HEK293 (cell line): ENCODE results near the gene PER1.

ENCODE experiments used
- BCL6B ChIP-seq: fragments of 450-650 bp; formaldehyde crosslinking; IDR thresholded peaks from 2 replicates; pipeline ENCODE4 v1.5.1; 2017; ENCODE audit warnings: missing biosample characterization, missing genetic modification characterization
- KLF1 ChIP-seq: fragments of 450-650 bp; formaldehyde crosslinking; IDR thresholded peaks from 2 replicates; pipeline ENCODE4 v1.5.1; 2016; ENCODE audit warnings: missing biosample characterization, missing genetic modification characterization
- KLF16 ChIP-seq: fragments of 450-650 bp; formaldehyde crosslinking; IDR thresholded peaks from 2 replicates; pipeline ENCODE4 v1.5.1; 2017; ENCODE audit warnings: missing biosample characterization, missing genetic modification characterization
- KLF9 ChIP-seq: fragments of 450-650 bp; formaldehyde crosslinking; IDR thresholded peaks from 2 replicates; pipeline ENCODE4 v1.5.1; 2016; ENCODE audit warnings: missing biosample characterization, missing genetic modification characterization, low read depth
- PRDM2 ChIP-seq: fragments of 450-650 bp; formaldehyde crosslinking; IDR thresholded peaks from 2 replicates; pipeline ENCODE4 v1.5.1; 2016; ENCODE audit warnings: missing biosample characterization, missing genetic modification characterization, borderline replicate concordance
- SALL2 ChIP-seq: fragments of 450-650 bp; formaldehyde crosslinking; IDR thresholded peaks from 2 replicates; pipeline ENCODE4 v1.5.0; 2017; ENCODE audit warnings: missing biosample characterization, mild to moderate bottlenecking, missing genetic modification characterization, borderline replicate concordance
- SP2 ChIP-seq: fragments of 450-650 bp; formaldehyde crosslinking; IDR thresholded peaks from 2 replicates; pipeline ENCODE4 v1.5.1; 2016; ENCODE audit warnings: missing biosample characterization, missing genetic modification characterization
- TRIM28 ChIP-seq: IDR thresholded peaks from 2 replicates; pipeline ENCODE4 v1.6.1; 2011; ENCODE audit warnings: low read length, control low read depth, borderline replicate concordance
- ZBTB26 ChIP-seq: fragments of 450-650 bp; formaldehyde crosslinking; optimal IDR thresholded peaks from 2 replicates; pipeline ENCODE3; 2016; ENCODE audit warnings: missing biosample characterization, mild to moderate bottlenecking, missing genetic modification characterization
- ZNF174 ChIP-seq: fragments of 450-650 bp; formaldehyde crosslinking; IDR thresholded peaks from 2 replicates; pipeline ENCODE4 v1.5.0; 2017; ENCODE audit warnings: missing biosample characterization, mild to moderate bottlenecking, missing genetic modification characterization
- ZNF280C ChIP-seq: fragments of 450-650 bp; formaldehyde crosslinking; IDR thresholded peaks from 2 replicates; pipeline ENCODE4 v1.5.1; 2016; ENCODE audit warnings: missing biosample characterization, missing genetic modification characterization
- ZNF423 ChIP-seq: fragments of 450-650 bp; formaldehyde crosslinking; IDR thresholded peaks from 2 replicates; pipeline ENCODE4 v1.5.1; 2016; ENCODE audit warnings: missing biosample characterization, missing genetic modification characterization
- ZNF530 ChIP-seq: fragments of 450-650 bp; formaldehyde crosslinking; IDR thresholded peaks from 2 replicates; pipeline ENCODE4 v1.5.1; 2016; ENCODE audit warnings: low read depth, missing biosample characterization, missing genetic modification characterization
- ZNF664 ChIP-seq: fragments of 450-650 bp; formaldehyde crosslinking; IDR thresholded peaks from 2 replicates; pipeline ENCODE4 v1.5.1; 2016; ENCODE audit warnings: missing biosample characterization, missing genetic modification characterization
- ZNF837 ChIP-seq: fragments of 450-650 bp; formaldehyde crosslinking; IDR thresholded peaks from 2 replicates; pipeline ENCODE4 v1.5.1; 2016; ENCODE audit warnings: missing biosample characterization, missing genetic modification characterization
- TF ChIP-seq, protein P1 (sequence below): fragments of 450-650 bp; formaldehyde crosslinking; conservative IDR thresholded peaks from 2 replicates; pipeline ENCODE4 v1.5.1; 2016; ENCODE audit warnings: low read depth, missing biosample characterization, missing genetic modification characterization
- TF ChIP-seq, protein P2 (sequence below): fragments of 450-650 bp; IDR thresholded peaks from 2 replicates; pipeline ENCODE4 v1.5.1; 2018; ENCODE audit warnings: missing biosample characterization, missing genetic modification characterization
- TF ChIP-seq, protein P3 (sequence below): fragments of 450-650 bp; formaldehyde crosslinking; IDR thresholded peaks from 2 replicates; pipeline ENCODE4 v1.5.1; 2016; ENCODE audit warnings: missing biosample characterization, missing genetic modification characterization

PER1 gene

DNA sequence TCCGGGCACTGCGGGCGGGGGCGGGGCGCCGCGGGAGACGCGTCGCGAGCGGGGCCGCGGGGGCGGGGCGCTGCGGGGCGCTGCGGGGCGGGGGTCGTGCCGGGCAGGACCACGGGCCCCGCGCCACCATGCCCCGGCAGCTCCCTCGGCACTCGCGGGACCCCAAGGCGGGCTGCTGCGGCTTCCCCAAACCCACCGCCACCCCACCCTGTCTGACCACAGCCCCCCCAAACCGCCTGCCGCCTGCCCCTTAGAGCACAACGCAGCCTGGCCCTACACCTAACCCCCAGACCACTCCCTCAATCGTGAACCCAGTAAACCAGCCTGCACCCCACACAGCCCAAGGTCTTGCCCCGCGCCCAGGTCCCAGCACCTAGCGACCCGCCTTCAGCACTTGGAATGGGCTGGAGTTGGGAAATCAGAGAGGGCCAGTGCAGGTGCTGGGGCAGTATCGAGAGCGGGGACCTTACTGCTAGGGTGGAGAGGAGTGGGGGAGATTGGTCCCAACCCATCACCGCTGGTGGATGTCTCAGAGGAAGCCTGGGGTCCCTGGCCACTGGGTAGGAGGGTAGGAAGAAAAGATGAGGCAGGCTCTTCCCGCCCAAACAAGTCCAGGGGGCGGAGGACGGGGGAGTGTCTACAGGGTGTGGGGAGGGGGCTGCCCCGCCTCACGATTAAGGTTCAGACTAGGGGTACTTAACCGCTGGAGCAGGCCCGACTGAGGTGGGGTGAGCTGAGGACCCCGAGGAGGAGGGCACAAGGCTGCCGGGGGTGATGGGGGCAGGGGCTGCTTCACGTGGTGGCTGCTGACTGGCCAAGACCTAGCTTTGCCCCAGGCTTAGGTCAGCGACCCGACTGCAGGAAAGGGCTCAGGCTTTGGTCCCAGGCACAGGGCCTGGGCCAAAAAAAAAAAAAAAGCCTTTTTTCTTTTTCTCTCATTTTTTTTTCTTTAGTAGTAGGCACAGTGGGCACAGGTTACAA lies 11.1 kb upstream of the PER1 start (continued):
- TF ChIP-seq, protein P1, sequence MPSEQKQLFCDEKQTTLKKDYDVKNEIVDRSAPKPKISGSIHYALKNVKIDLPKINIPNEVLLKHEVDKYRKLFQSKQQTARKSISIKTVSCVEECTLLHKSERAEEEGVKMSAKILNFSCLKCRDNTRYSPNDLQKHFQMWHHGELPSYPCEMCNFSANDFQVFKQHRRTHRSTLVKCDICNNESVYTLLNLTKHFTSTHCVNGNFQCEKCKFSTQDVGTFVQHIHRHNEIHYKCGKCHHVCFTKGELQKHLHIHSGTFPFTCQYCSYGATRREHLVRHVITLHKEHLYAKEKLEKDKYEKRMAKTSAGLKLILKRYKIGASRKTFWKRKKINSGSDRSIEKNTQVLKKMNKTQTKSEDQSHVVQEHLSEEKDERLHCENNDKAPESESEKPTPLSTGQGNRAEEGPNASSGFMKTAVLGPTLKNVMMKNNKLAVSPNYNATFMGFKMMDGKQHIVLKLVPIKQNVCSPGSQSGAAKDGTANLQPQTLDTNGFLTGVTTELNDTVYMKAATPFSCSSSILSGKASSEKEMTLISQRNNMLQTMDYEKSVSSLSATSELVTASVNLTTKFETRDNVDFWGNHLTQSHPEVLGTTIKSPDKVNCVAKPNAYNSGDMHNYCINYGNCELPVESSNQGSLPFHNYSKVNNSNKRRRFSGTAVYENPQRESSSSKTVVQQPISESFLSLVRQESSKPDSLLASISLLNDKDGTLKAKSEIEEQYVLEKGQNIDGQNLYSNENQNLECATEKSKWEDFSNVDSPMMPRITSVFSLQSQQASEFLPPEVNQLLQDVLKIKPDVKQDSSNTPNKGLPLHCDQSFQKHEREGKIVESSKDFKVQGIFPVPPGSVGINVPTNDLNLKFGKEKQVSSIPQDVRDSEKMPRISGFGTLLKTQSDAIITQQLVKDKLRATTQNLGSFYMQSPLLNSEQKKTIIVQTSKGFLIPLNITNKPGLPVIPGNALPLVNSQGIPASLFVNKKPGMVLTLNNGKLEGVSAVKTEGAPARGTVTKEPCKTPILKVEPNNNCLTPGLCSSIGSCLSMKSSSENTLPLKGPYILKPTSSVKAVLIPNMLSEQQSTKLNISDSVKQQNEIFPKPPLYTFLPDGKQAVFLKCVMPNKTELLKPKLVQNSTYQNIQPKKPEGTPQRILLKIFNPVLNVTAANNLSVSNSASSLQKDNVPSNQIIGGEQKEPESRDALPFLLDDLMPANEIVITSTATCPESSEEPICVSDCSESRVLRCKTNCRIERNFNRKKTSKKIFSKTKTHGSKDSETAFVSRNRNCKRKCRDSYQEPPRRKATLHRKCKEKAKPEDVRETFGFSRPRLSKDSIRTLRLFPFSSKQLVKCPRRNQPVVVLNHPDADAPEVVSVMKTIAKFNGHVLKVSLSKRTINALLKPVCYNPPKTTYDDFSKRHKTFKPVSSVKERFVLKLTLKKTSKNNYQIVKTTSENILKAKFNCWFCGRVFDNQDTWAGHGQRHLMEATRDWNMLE, result no peak
- TF ChIP-seq ZBTB26 (tag by site-specific recombination) (no peak), KLF16 (tag by site-specific recombination) (no peak), KLF1 (tag by site-specific recombination) (peak; percentile 70; the same call in 1 of the 2 replicates), ZNF423 (tag by site-specific recombination) (no peak), ZNF174 (tag by site-specific recombination) (no peak), ZNF280C (tag by site-specific recombination) (no peak), ZNF530 (tag by site-specific recombination) (no peak), KLF9 (tag by site-specific recombination) (peak; percentile 16; the same call in 1 of the 2 replicates), SALL2 (tag by site-specific recombination) (no peak), ZNF837 (tag by site-specific recombination) (no peak), PRDM2 (tag by site-specific recombination) (no peak), BCL6B (tag by site-specific recombination) (no peak), ZNF664 (no peak), SP2 (tag by site-specific recombination) (peak; percentile 71), TRIM28 (no peak)
- TF ChIP-seq, protein P2, sequence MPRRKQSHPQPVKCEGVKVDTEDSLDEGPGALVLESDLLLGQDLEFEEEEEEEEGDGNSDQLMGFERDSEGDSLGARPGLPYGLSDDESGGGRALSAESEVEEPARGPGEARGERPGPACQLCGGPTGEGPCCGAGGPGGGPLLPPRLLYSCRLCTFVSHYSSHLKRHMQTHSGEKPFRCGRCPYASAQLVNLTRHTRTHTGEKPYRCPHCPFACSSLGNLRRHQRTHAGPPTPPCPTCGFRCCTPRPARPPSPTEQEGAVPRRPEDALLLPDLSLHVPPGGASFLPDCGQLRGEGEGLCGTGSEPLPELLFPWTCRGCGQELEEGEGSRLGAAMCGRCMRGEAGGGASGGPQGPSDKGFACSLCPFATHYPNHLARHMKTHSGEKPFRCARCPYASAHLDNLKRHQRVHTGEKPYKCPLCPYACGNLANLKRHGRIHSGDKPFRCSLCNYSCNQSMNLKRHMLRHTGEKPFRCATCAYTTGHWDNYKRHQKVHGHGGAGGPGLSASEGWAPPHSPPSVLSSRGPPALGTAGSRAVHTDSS (tag by site-specific recombination), result no peak
- TF ChIP-seq, protein P3, sequence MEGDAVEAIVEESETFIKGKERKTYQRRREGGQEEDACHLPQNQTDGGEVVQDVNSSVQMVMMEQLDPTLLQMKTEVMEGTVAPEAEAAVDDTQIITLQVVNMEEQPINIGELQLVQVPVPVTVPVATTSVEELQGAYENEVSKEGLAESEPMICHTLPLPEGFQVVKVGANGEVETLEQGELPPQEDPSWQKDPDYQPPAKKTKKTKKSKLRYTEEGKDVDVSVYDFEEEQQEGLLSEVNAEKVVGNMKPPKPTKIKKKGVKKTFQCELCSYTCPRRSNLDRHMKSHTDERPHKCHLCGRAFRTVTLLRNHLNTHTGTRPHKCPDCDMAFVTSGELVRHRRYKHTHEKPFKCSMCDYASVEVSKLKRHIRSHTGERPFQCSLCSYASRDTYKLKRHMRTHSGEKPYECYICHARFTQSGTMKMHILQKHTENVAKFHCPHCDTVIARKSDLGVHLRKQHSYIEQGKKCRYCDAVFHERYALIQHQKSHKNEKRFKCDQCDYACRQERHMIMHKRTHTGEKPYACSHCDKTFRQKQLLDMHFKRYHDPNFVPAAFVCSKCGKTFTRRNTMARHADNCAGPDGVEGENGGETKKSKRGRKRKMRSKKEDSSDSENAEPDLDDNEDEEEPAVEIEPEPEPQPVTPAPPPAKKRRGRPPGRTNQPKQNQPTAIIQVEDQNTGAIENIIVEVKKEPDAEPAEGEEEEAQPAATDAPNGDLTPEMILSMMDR, result no peak
